GM06990 (cell line): Measurements from ENCODE around the gene RWDD3.

Source experiments
- DNase-seq: peaks from one replicate; pipeline ENCODE4 v3.0.0-alpha.2; 2011; ENCODE audit not compliant: insufficient read length; ENCODE audit errors: extremely low read depth
- H3K27me3 ChIP-seq: replicated peaks from 2 replicates; pipeline ENCODE4 v1.6.0; 2011; ENCODE audit warnings: low read length; ENCODE audit not compliant: control insufficient read depth, insufficient read depth
- H3K36me3 ChIP-seq: 2 replicates; pipeline ENCODE4 v1.5.1; 2011; ENCODE audit warnings: low read length; ENCODE audit not compliant: control insufficient read depth, insufficient read depth
- H3K4me3 ChIP-seq: replicated peaks from 2 replicates; pipeline ENCODE4 v1.5.1; 2011; ENCODE audit warnings: low read depth, mild to moderate bottlenecking, control low read depth, low read length
- CTCF ChIP-seq: IDR thresholded peaks from 2 replicates; pipeline ENCODE4 v1.5.1; 2011; ENCODE audit warnings: low read length, control low read depth, mild to moderate bottlenecking, inconsistent platforms; ENCODE audit not compliant: insufficient read depth, poor library complexity, severe bottlenecking

RWDD3 gene

GRCh38 chr1:95282518-95282895 lies 48.5 kb downstream of the RWDD3 start:
- DNase-seq = no peak
- TF ChIP-seq CTCF = no peak
- no peak overlapping the region for H3K4me3 ChIP-seq
- H3K36me3 ChIP-seq = no peaks in the 10 kb centered on the region
- no peaks in the 10 kb centered on the region for H3K27me3 ChIP-seq

- Histone ChIP-seq H3K4me3 (no peak overlapping the region), H3K27me3 (no peaks in the 10 kb centered on the region), H3K36me3 (no peaks in the 10 kb centered on the region)
- TF ChIP-seq CTCF = no peak
- DNase-seq = no peak
Observed at GRCh38 chr1:95284420-95284819, 50.4 kb downstream of the RWDD3 start.

- no peaks in the 10 kb centered on the region for H3K36me3 ChIP-seq
- no peak overlapping the region for H3K4me3 ChIP-seq
Observed at GRCh38 chr1:95286479-95286878, 52.5 kb downstream of the RWDD3 start.

GRCh38 chr1:95287081-95287480 lies 53.1 kb downstream of the RWDD3 start:
- Histone ChIP-seq H3K27me3 (no peaks in the 10 kb centered on the region), H3K4me3 (no peak overlapping the region), H3K36me3 (no peaks in the 10 kb centered on the region)
- DNase-seq = no peak
- TF ChIP-seq CTCF = no peak

More at GRCh38 chr1:95286479-95286878, 52.5 kb downstream of the RWDD3 start:
- TF ChIP-seq CTCF = no peak
- no peak for DNase-seq
- H3K27me3 ChIP-seq = no peaks in the 10 kb centered on the region

- TF ChIP-seq CTCF = no peak
- Histone ChIP-seq H3K36me3 (no peaks in the 10 kb centered on the region), H3K27me3 (no peaks in the 10 kb centered on the region), H3K4me3 (no peak overlapping the region)
- DNase-seq = no peak
Observed at GRCh38 chr1:95287825-95288224, 53.8 kb downstream of the RWDD3 start.
